GM12865 (cell line): ENCODE measurements around the gene KCNQ5.

Source experiments
- DNase-seq: peaks from one replicate; pipeline ENCODE4 v3.0.0; 2010; ENCODE audit warnings: low read depth
- H3K4me3 ChIP-seq: 2 replicates; pipeline ENCODE4 v1.5.1; 2011; ENCODE audit warnings: mild to moderate bottlenecking, low read depth, low read length, control low read depth
- CTCF ChIP-seq: IDR thresholded peaks from 2 replicates; pipeline ENCODE4 v1.5.1; 2011; ENCODE audit warnings: low read length, control low read depth, low read depth, inconsistent platforms; ENCODE audit not compliant: insufficient read depth; ENCODE audit errors: missing control alignments

KCNQ5 gene

GRCh38 chr6:72755752-72756151 lies 133.9 kb downstream of the KCNQ5 start:
- H3K4me3 ChIP-seq: no peak overlapping the region
- no peak for TF ChIP-seq CTCF
- no peak for DNase-seq

GRCh38 chr6:72757048-72757447 lies 135.2 kb downstream of the KCNQ5 start:
- no peak overlapping the region for H3K4me3 ChIP-seq
- no peak for DNase-seq
- TF ChIP-seq CTCF: no peak

GRCh38 chr6:72757926-72758325 lies 136.1 kb downstream of the KCNQ5 start:
- H3K4me3 ChIP-seq: no peak overlapping the region

GRCh38 chr6:72758901-72759300 lies 137.0 kb downstream of the KCNQ5 start:
- no peak overlapping the region for H3K4me3 ChIP-seq
- no peak for DNase-seq
- no peak for TF ChIP-seq CTCF

More at GRCh38 chr6:72757926-72758325, 136.1 kb downstream of the KCNQ5 start:
- TF ChIP-seq CTCF: no peak
- DNase-seq: no peak

- no peak for DNase-seq
- H3K4me3 ChIP-seq: no peak overlapping the region
- no peak for TF ChIP-seq CTCF
Measured at GRCh38 chr6:72760114-72760793, 138.4 kb downstream of the KCNQ5 start.

GRCh38 chr6:72761761-72762160 lies 139.9 kb downstream of the KCNQ5 start:
- TF ChIP-seq CTCF: no peak
- H3K4me3 ChIP-seq: no peak overlapping the region
- DNase-seq: no peak
